Activated CD4-positive, alpha-beta memory T cell treated with anti-CD3 and anti-CD28 coated beads for 36 hours (primary cell): ENCODE results near the gene SAXO2. TPM values are rescaled to one million over a fixed set of nuclear protein-coding genes. Genes with fewer than 3 reads are reported as not detected.
"Not testable (repeated sequence)": the region's sequence is repeated elsewhere in the genome, so short reads cannot be mapped to it uniquely, and the experiment has no call there.

Experiments
- CTCF ChIA-PET: fragments of 350-600 bp; sonication (Branson Sonifier 250); formaldehyde crosslinking; loops from one replicate; lab custom pipeline; 2021; ENCODE audit warnings: antibody characterized with exemption, inconsistent platforms; lab: Charles Lee
- POLR2A ChIA-PET: fragments of 350-600 bp; sonication (Branson Sonifier 250); formaldehyde crosslinking; loops from one replicate; lab custom pipeline; 2021; ENCODE audit warnings: antibody characterized with exemption; lab: Charles Lee
- DNase-seq: peaks from one replicate; pipeline ENCODE4 v3.0.0-alpha.2; 2020
- H3K27ac Mint-ChIP-seq: one replicate; pipeline ENCODE4 v1.8.0; 2021; ENCODE audit warnings: mixed read lengths
- H3K27me3 Mint-ChIP-seq: one replicate; pipeline ENCODE4 v1.8.0; 2021; ENCODE audit warnings: mixed read lengths
- H3K36me3 Mint-ChIP-seq: one replicate; pipeline ENCODE4 v1.8.0; 2021; ENCODE audit warnings: mixed read lengths
- H3K4me1 Mint-ChIP-seq: one replicate; pipeline ENCODE4 v1.8.0; 2021; ENCODE audit warnings: low read depth, mixed read lengths
- H3K4me3 Mint-ChIP-seq: one replicate; pipeline ENCODE4 v1.8.0; 2021; ENCODE audit warnings: mild to moderate bottlenecking, mixed read lengths
- H3K9me3 Mint-ChIP-seq: one replicate; pipeline ENCODE4 v1.8.0; 2021; ENCODE audit warnings: mixed read lengths
- intact Hi-C: fragments of 100-400 bp; cut with micrococcal nuclease; formaldehyde crosslinking; loops from one replicate; pipeline ENCODE4 v1.15.1; 2023
- total RNA-seq, 2 experiments: library from RNA; stranded (reverse); gene quantifications; one replicate each; pipeline ENCODE4 v1.2.3, GENCODE V29; 2021

The SAXO2 gene
- total RNA-seq, 2 experiments from 2014 or later, result 0.81 TPM; not detected in 1

DNA sequence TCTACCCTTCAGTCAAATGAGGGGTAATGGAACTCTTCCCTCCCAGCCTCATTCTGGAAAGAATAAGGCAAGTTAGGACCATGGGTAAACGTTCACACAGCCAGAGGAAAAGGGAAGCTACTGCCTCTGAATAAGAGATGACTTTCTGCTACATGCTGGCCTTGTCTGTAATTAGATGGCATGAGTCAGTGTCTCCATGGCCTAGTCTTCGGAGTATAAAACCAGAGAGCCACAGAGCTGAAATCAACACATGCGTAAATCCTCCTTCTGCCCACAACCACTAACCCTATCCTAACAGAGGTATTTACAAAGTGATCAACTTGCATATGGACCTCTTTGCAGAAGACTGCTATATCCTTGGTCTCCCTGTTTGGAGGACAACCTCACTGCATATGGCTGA, 14.4 kb upstream of the SAXO2 start:
- H3K27ac Mint-ChIP-seq, H3K4me1 Mint-ChIP-seq, POLR2A ChIA-PET, CTCF ChIA-PET, H3K4me3 Mint-ChIP-seq, intact Hi-C loops, DNase-seq, H3K9me3 Mint-ChIP-seq, H3K27me3 Mint-ChIP-seq: not testable (repeated sequence)
- H3K36me3 Mint-ChIP-seq, result peaks cover 11% of the 10 kb centered on the region

DNA sequence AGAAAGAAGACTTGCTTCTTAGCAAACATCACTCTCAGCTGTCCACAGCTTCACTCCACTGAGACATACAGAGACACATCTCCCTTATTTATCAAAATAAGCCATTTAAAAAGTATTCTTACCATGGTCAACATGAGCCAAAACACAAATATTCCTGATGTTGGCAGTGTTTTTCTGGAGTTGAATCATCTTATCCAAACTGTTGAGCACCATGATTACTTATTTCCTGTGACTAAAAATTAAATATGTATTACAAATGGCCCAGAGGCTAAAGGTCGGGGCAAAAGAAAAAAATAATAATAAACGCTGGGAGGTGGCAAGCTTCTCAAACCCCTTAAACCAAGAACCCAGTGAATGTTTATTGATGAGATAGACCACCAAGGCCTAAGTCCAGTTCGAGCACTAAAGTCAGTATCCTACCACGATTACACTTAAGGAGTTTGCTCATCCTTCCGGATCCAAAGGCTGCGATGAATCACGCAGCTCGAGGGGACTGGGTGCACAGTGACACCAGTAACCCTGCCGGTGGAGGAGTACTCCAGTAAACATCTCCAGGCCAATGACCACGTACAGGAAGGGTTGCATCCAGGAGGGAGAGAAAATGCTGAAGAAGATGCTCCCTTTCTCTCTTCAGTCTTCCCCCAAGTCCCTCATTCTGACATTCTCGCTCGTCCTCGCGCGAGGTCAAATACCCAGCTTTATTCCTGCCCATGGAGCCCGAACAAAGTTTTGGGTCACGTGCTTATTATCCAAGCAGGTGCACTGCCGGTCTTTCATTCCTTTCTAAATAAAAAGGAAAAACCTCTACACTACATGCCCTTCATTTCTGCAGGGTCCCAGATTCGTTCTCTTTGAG, 824 bp upstream of the SAXO2 start:
- not testable (repeated sequence) for H3K27me3 Mint-ChIP-seq, H3K9me3 Mint-ChIP-seq
- Mint-ChIP-seq H3K27ac (peak overlapping the region; percentile 83), H3K4me1 (peaks cover 27% of the 10 kb centered on the region), H3K36me3 (peaks cover 14% of the 10 kb centered on the region), H3K4me3 (peak overlapping the region; percentile 88)
- ChIA-PET CTCF (interaction anchor here (1.4 kb wide), 1 partner anchor 24 kb away, joined by 3 read pairs; no protein-coding TSS in a partner anchor), POLR2A (interaction anchor here (0.5 to 1.6 kb wide), 6 partner anchors 10 to 959 kb away, joined by 3 to 6 read pairs (median 3); partner anchors contain the start of gene MEX3B)
- intact Hi-C loops, result loop anchor here (2.0 to 10.0 kb wide), 3 partner anchors 25 to 957 kb away; partner anchors contain the start of gene MEX3B
- peak; percentile 78 for DNase-seq

DNA sequence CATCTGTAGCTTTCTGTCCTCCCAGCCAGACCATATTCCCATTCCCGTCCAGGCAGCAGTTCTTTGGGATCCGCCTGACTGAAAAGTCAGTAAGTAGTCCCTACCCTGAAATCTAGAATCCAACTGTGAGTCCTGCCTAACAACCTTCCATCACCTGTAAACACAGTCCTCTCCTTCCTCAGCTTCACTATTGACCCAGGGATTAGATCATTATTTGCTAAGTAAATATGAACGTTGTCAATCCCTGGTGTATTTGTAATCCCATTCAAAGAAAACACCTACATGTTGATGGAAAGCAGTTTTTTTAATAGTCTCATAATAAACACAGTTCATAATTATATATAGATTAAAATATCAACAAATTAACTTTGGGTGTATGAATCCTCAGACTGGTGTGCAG, 732 bp downstream of the SAXO2 start:
- Mint-ChIP-seq H3K9me3 (no peaks in the 10 kb centered on the region), H3K4me3 (peak overlapping the region; percentile 88), H3K4me1 (peaks cover 27% of the 10 kb centered on the region), H3K27me3 (no peaks in the 10 kb centered on the region), H3K36me3 (peaks cover 5% of the 10 kb centered on the region), H3K27ac (no peak overlapping the region)
- ChIA-PET POLR2A (no interaction called here), CTCF (interaction anchor here (1.4 kb wide), 1 partner anchor 23 kb away, joined by 3 read pairs; no protein-coding TSS in a partner anchor)
- no peak for DNase-seq
- intact Hi-C loops, result loop anchor here (2.0 to 10.0 kb wide), 3 partner anchors 23 to 959 kb away; partner anchors contain the start of gene MEX3B

DNA sequence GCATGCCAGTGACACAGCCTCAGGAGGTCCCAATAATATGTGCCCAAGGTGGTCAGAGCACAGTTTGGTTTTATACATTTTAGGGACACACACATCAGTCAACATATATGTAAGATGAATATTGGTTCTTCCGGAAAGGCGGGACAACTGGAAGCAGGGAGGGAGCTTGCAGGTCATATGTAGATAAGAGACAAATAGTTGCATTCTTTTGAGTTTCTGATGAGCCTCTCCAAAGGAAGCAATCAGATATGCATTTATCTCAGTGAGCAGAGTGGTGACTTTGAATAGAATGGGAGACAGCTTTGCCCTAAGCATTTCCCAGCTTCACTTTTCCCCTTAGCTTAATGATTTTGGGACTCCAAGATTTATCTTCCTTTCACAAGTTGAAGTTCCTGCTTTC, 4.5 kb downstream of the SAXO2 start:
- CTCF ChIA-PET, DNase-seq, H3K27me3 Mint-ChIP-seq, POLR2A ChIA-PET, H3K36me3 Mint-ChIP-seq, H3K9me3 Mint-ChIP-seq, H3K4me3 Mint-ChIP-seq, H3K4me1 Mint-ChIP-seq, H3K27ac Mint-ChIP-seq: not testable (repeated sequence)
- intact Hi-C loops, result loop anchor here (10.0 kb wide), 1 partner anchor 962 kb away; no protein-coding TSS in a partner anchor

DNA sequence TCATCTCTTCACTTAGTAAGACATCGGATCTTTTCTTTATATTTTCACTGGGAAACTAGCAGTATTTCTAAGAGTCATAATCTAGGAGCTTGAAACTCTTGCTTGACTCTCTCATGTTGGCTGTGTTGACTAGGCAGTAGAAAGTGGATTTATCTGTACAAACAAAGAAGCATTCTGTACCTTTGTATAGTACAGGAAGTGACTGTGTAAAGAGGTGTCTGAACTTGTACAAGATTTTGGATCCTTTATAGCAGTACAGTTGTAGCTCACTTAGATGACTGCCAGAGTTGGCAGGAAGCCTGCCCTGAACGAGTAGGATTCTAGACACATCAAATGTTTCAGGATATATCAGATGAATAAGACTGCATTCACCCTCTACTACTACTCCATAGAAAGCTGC, 5.8 kb downstream of the SAXO2 start:
- POLR2A ChIA-PET, DNase-seq, H3K36me3 Mint-ChIP-seq, CTCF ChIA-PET, H3K27me3 Mint-ChIP-seq, H3K9me3 Mint-ChIP-seq, H3K4me1 Mint-ChIP-seq, H3K27ac Mint-ChIP-seq, H3K4me3 Mint-ChIP-seq: not testable (repeated sequence)
- intact Hi-C loops, result loop anchor here (10.0 kb wide), 1 partner anchor 964 kb away; no protein-coding TSS in a partner anchor

DNA sequence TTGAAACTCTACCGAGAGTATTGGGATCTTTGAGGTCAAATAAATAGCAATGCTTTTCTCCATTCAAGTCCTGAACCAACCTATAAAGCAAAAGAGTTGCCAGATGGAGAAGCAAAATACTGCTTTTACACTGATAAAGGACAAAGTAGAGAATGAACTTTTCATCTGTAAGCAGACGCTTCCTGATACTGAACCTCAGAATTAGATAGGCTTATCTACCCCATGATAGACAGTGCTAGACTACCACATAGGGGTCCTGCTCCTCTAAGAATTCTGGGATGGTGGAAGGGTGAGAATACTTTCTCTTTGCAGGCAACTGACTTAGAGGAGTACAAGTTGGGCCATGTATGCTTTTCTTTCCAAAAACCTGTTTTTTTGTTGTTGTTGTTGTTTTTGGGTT, 9.5 kb downstream of the SAXO2 start:
- no peak for DNase-seq
- H3K4me3 Mint-ChIP-seq, result no peak overlapping the region
- no peaks in the 10 kb centered on the region for H3K4me1 Mint-ChIP-seq
- no peak overlapping the region for H3K27ac Mint-ChIP-seq
- peaks cover 4% of the 10 kb centered on the region for H3K36me3 Mint-ChIP-seq
- ChIA-PET CTCF (no interaction called here), POLR2A (no interaction called here)
- H3K27me3 Mint-ChIP-seq, result peaks cover 10% of the 10 kb centered on the region
- peaks cover 10% of the 10 kb centered on the region for H3K9me3 Mint-ChIP-seq
- intact Hi-C loops, result no loop called here

DNA sequence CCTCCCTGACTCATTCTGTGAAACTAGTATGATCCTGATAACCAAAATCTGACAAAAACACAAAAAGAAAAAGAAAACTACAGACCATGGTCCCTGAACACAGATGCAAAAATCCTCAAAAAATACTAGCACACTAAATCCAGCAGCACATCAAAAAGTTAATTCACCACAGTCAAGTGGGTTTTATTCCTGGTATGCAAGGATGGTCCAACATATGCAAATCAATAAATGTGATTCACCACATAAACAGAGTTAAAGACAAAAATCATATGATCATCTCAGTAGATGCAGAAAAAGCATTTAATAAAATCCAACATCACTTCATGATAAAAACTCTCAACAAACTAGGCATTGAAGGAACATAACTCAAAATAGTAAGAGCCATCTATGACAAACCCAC, 12.8 kb downstream of the SAXO2 start:
- Mint-ChIP-seq H3K4me1 (no peaks in the 10 kb centered on the region), H3K27me3 (peaks cover 10% of the 10 kb centered on the region), H3K27ac (no peak overlapping the region), H3K9me3 (peaks cover 10% of the 10 kb centered on the region), H3K36me3 (peaks cover 4% of the 10 kb centered on the region), H3K4me3 (no peak overlapping the region)
- no peak for DNase-seq
- ChIA-PET CTCF (no interaction called here), POLR2A (no interaction called here)
- intact Hi-C loops, result no loop called here

DNA sequence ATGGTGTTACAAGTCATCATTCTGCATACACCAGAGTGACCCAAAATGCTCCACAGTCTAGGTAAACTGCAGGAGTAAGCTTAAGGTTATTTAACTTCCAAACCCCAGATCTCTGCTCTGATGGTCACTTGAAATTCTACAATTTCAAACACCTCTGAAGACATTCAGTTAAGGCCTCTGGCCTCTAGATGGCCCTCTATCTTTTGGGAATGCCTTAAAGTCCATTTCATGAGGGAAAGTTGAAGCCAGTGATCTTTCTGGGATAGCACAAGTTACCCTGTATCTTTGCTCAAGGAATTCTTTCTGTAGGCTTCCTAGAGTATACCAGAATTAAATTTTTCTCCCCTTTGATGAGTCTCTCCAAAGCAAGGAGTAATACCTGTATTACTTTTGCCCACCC, 18.7 kb downstream of the SAXO2 start:
- intact Hi-C loops, H3K27me3 Mint-ChIP-seq, H3K27ac Mint-ChIP-seq, DNase-seq, H3K36me3 Mint-ChIP-seq, POLR2A ChIA-PET, H3K4me3 Mint-ChIP-seq, H3K9me3 Mint-ChIP-seq: not testable (repeated sequence)
- CTCF ChIA-PET, result interaction anchor here (0.9 kb wide), 1 partner anchor 17 kb away, joined by 3 read pairs; no protein-coding TSS in a partner anchor
- peaks cover 11% of the 10 kb centered on the region for H3K4me1 Mint-ChIP-seq

DNA sequence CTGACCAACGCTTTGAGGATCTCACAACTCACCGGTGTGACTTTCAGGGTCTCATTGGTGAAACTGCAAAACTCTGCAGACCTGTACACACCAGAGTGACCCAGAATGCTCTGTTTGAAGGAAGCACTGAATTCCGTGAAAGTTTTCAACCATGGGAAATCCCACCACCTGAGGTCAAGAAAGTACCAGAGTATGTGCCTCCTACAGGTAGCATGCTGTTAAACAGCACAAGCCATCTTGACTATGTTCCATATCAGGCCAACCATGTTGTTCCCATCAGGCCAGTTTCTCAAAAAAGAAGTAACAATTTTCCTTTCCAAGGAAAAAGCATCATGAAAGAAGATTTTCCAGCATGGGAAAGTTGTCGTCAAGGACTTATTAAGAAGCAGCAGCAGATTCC, 19.8 kb downstream of the SAXO2 start:
- H3K36me3 Mint-ChIP-seq, intact Hi-C loops, POLR2A ChIA-PET, H3K4me3 Mint-ChIP-seq, DNase-seq, H3K27me3 Mint-ChIP-seq, CTCF ChIA-PET, H3K9me3 Mint-ChIP-seq, H3K27ac Mint-ChIP-seq: not testable (repeated sequence)
- peaks cover 22% of the 10 kb centered on the region for H3K4me1 Mint-ChIP-seq

DNA sequence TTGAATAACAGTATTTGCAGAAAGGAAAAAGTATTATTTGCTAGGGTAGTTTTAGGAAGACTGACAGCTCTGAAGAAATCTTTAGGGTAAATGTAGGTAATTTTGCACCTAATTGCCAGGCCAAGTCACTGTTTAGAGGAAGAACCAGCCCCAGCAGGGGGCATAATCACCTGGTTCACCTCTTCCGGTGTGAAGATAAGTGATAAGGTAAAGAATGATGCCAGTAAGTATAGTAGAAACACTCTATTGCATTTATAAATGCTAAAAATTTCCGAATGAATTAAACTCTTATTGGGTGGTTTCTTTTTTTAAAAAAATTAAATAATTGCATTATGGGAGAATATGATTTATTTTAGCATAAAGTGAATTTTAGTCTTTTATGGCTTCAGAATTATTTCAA, 21.8 kb downstream of the SAXO2 start:
- H3K27me3 Mint-ChIP-seq, H3K36me3 Mint-ChIP-seq, H3K4me3 Mint-ChIP-seq, DNase-seq, POLR2A ChIA-PET, intact Hi-C loops, CTCF ChIA-PET, H3K27ac Mint-ChIP-seq: not testable (repeated sequence)
- Mint-ChIP-seq H3K4me1 (peaks cover 29% of the 10 kb centered on the region), H3K9me3 (peaks cover 13% of the 10 kb centered on the region)

DNA sequence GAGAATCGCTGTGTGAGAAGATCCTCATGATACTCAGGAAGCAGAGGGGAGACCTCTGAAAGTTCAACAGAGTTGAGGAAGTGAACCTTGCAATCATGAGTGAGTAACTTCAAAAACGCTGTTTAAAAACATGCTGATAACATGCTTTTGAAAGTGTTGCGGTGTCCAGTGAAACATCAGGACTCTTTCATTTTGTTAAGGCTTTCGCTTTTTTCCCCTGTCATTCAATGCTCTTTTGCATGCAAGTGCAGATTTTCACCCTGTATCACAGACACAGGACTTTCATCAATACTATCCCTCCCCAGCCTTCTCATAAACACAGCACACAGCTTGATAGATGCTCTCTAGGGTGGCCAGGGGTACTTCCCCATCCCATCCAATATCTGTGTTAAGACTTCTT, 23.9 kb downstream of the SAXO2 start:
- POLR2A ChIA-PET, DNase-seq: not testable (repeated sequence)

DNA sequence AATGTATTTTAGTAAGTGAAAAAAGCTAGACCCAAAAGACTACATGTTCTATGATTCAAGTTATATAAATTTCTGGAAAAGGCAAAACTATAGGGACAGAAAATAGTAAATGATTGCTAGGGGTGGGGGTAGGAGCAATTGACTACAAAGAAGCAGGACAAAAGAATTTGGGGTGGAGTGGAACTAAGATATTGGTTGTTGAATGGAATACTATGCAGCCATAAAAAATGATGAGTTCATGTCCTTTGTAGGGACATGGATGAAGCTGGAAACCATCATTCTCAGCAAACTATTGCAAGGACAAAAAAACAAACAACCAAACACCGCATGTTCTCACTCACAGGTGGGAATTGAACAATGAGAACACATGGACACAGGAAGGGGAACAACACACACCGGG, 25.6 kb downstream of the SAXO2 start:
- Mint-ChIP-seq H3K4me1 (peaks cover 41% of the 10 kb centered on the region), H3K9me3 (peaks cover 20% of the 10 kb centered on the region)
- POLR2A ChIA-PET, CTCF ChIA-PET, H3K27ac Mint-ChIP-seq, intact Hi-C loops, DNase-seq, H3K4me3 Mint-ChIP-seq, H3K36me3 Mint-ChIP-seq, H3K27me3 Mint-ChIP-seq: not testable (repeated sequence)

More for the DNA sequence above, 23.9 kb downstream of the SAXO2 start:
- intact Hi-C loops, result loop anchor here (2.0 kb wide), 1 partner anchor 24 kb away; the partner anchor contains the start of genes EFL1 and SAXO2
- Mint-ChIP-seq H3K4me1 (peaks cover 36% of the 10 kb centered on the region), H3K4me3 (peak overlapping the region; percentile 5), H3K9me3 (peaks cover 20% of the 10 kb centered on the region), H3K27ac (peak overlapping the region; percentile 6)
- CTCF ChIA-PET, result interaction anchor here (1.1 kb wide), 1 partner anchor 24 kb away, joined by 3 read pairs; the partner anchor contains the start of genes EFL1 and SAXO2
- H3K36me3 Mint-ChIP-seq, H3K27me3 Mint-ChIP-seq: not testable (repeated sequence)
